ENCODE data around the gene ATP11A.

GRCh38 chr13:112771877-112772538, 82.2 kb downstream of the ATP11A start:
- TF ChIP-seq EGR1 (IDR thresholded peaks at IDR 0.05; ENCODE audit: borderline replicate concordance in 1 of 2, low read depth in 2 of 2, low read length in 2 of 2) (no peak), CTCF (IDR thresholded peaks at IDR 0.05 in 2 of 3, conservative IDR thresholded peaks at IDR 0.05 in 1 of 3; ENCODE audit: control insufficient read depth in 2 of 3, extremely low read depth in 1 of 3, insufficient read depth in 1 of 3, low read depth in 3 of 3, low read length in 3 of 3) (no peak), CHD2 (IDR thresholded peaks at IDR 0.05; ENCODE audit: borderline replicate concordance, low read depth, low read length) (no peak), RCOR1 (conservative IDR thresholded peaks at IDR 0.05; ENCODE audit: low read depth, low read length) (no peak), ZNF274 (IDR thresholded peaks at IDR 0.05; ENCODE audit: insufficient read depth, insufficient read length) (no peak), IKZF2 (IDR thresholded peaks at IDR 0.05) (no peak), TAF1 (IDR thresholded peaks at IDR 0.05; ENCODE audit: borderline replicate concordance, low read depth, low read length) (no peak), RFX5 (IDR thresholded peaks at IDR 0.05; ENCODE audit: low read depth, low read length) (no peak), MXI1 (IDR thresholded peaks at IDR 0.05; ENCODE audit: low read depth, low read length) (no peak), CREB1 (IDR thresholded peaks at IDR 0.05; ENCODE audit: low read depth) (no peak), NFIC (IDR thresholded peaks at IDR 0.05; ENCODE audit: low read depth, low read length) (no peak), GABPA (IDR thresholded peaks at IDR 0.05; ENCODE audit: low read depth) (no peak)

Data from GM12878 (cell line).